ENCODE measurements around the gene GRN. TPM values are rescaled to one million over a fixed set of nuclear protein-coding genes. Genes with fewer than 3 reads are reported as not detected.
"Not testable (repeated sequence)": the region's sequence is repeated elsewhere in the genome, so short reads cannot be mapped to it uniquely, and the experiment has no call there.

The GRN gene
- total RNA-seq, 1 donor from 2014 or later: 767 TPM

- ATAC-seq: no peak
These were observed 38.8 kb downstream of the GRN start for GRCh38 chr17:44383861-44384260.

- no peak for ATAC-seq
These were observed 39.2 kb downstream of the GRN start for GRCh38 chr17:44384281-44384822.

- no peak for ATAC-seq
These were observed 39.8 kb downstream of the GRN start for GRCh38 chr17:44384823-44385286.

GRCh38 chr17:44385287-44386181, 40.4 kb downstream of the GRN start:
- ATAC-seq: peak; percentile 83

GRCh38 chr17:44386182-44386525, 41.1 kb downstream of the GRN start:
- ATAC-seq: no peak

GRCh38 chr17:44387804-44388203, 42.7 kb downstream of the GRN start:
- no peak for ATAC-seq

GRCh38 chr17:44389281-44389680, 44.2 kb downstream of the GRN start, which contains the start of gene ITGA2B:
Gene ITGA2B (minus strand): TSS chr17:44389649. CDS start chr17:44389473, 176 bp downstream.
- ATAC-seq: no peak

- no peak for ATAC-seq
These were observed 44.7 kb downstream of the GRN start for GRCh38 chr17:44389723-44390202.

GRCh38 chr17:44390250-44390870, 45.3 kb downstream of the GRN start:
- no peak for ATAC-seq

GRCh38 chr17:44394112-44394511, 49.0 kb downstream of the GRN start:
- ATAC-seq: not testable (repeated sequence)

GRCh38 chr17:44394833-44395232, 49.7 kb downstream of the GRN start:
- ATAC-seq: no peak

GRCh38 chr17:44396946-44397345, 51.8 kb downstream of the GRN start:
- no peak for ATAC-seq

- ATAC-seq: peak; percentile 16
These were observed 52.7 kb downstream of the GRN start for GRCh38 chr17:44397479-44398440.

- ATAC-seq: no peak
These were observed 53.9 kb downstream of the GRN start for GRCh38 chr17:44398692-44399691.

GRCh38 chr17:44400226-44400847, 55.2 kb downstream of the GRN start:
- peak; percentile 34 for ATAC-seq

Other genes with a start within 250 kb of the GRN start
- 32.0 TPM for gene HDAC5, start 221.7 kb upstream of the GRN start, total RNA-seq
- 6.3 TPM for gene HROB, start 203.4 kb upstream of the GRN start, total RNA-seq
- not detected for gene ASB16, start 174.6 kb upstream of the GRN start, total RNA-seq
- 18.2 TPM for gene TMUB2, start 158.3 kb upstream of the GRN start, total RNA-seq
- 61.6 TPM for gene ATXN7L3, start 145.4 kb upstream of the GRN start, total RNA-seq
- 60.7 TPM for gene UBTF, start 125.6 kb upstream of the GRN start, total RNA-seq
- not detected for gene SLC4A1, start 77.2 kb upstream of the GRN start, total RNA-seq
- 6.0 TPM for gene RUNDC3A, start 36.7 kb upstream of the GRN start, total RNA-seq
- gene SLC25A39, start 20.5 kb upstream of the GRN start, total RNA-seq: 126 TPM
- gene FAM171A2, start 18.6 kb downstream of the GRN start, total RNA-seq: 1.1 TPM
- gene ITGA2B, start 44.3 kb downstream of the GRN start, total RNA-seq: 0.68 TPM
- gene GPATCH8, start 158.1 kb downstream of the GRN start, total RNA-seq: 24.7 TPM
- gene FZD2, start 212.2 kb downstream of the GRN start, total RNA-seq: 0.60 TPM

All from esophagus mucosa (tissue), 1 donor.